T-helper 2 cell treated with Interferon-gamma antibody and Interleukin-4, amounts not matched to agents 5 μg/mL and 100 μg/mL, for 36 hours (primary cell): ENCODE measurements around the gene SRPK2.
"Not testable (repeated sequence)": the region's sequence is repeated elsewhere in the genome, so short reads cannot be mapped to it uniquely, and the experiment has no call there.

Source experiments
- DNase-seq: peaks from one replicate; pipeline ENCODE4 v3.0.0; 2021; ENCODE audit warnings: low spot score
- H3K27ac Mint-ChIP-seq: one replicate; pipeline ENCODE4 v1.8.0; 2021; ENCODE audit warnings: mild to moderate bottlenecking, mixed read lengths
- H3K27me3 Mint-ChIP-seq: one replicate; pipeline ENCODE4 v1.8.0; 2021; ENCODE audit warnings: low read depth, mixed read lengths
- H3K36me3 Mint-ChIP-seq: one replicate; pipeline ENCODE4 v1.8.0; 2021; ENCODE audit warnings: low read depth, mixed read lengths
- H3K4me1 Mint-ChIP-seq: one replicate; pipeline ENCODE4 v1.8.0; 2021; ENCODE audit warnings: low read depth, mixed read lengths
- H3K4me3 Mint-ChIP-seq: one replicate; pipeline ENCODE4 v1.8.0; 2022; ENCODE audit warnings: mild to moderate bottlenecking, moderate library complexity, mixed read lengths
- H3K9me3 Mint-ChIP-seq: one replicate; pipeline ENCODE4 v1.8.0; 2021; ENCODE audit warnings: mixed read lengths

SRPK2 gene

GRCh38 chr7:105295596-105296352, 92.9 kb downstream of the SRPK2 start:
- peak overlapping the region; percentile 69 for H3K27ac Mint-ChIP-seq
- peaks cover 5% of the 10 kb centered on the region for H3K9me3 Mint-ChIP-seq
- H3K4me1 Mint-ChIP-seq, result peaks cover 43% of the 10 kb centered on the region
- H3K36me3 Mint-ChIP-seq, result peaks cover 14% of the 10 kb centered on the region
- no peak overlapping the region for H3K4me3 Mint-ChIP-seq
- no peak for DNase-seq
- no peaks in the 10 kb centered on the region for H3K27me3 Mint-ChIP-seq

- H3K27ac Mint-ChIP-seq, H3K9me3 Mint-ChIP-seq, DNase-seq, H3K27me3 Mint-ChIP-seq, H3K4me3 Mint-ChIP-seq: not testable (repeated sequence)
- Mint-ChIP-seq H3K36me3 (peaks cover 15% of the 10 kb centered on the region), H3K4me1 (peaks cover 41% of the 10 kb centered on the region)
Observed at GRCh38 chr7:105294482-105294881, 94.2 kb downstream of the SRPK2 start.

- peaks cover 12% of the 10 kb centered on the region for H3K4me1 Mint-ChIP-seq
- peak overlapping the region; percentile 75 for H3K27ac Mint-ChIP-seq
- DNase-seq, result no peak
- no peaks in the 10 kb centered on the region for H3K9me3 Mint-ChIP-seq
- H3K27me3 Mint-ChIP-seq, result no peaks in the 10 kb centered on the region
- peak overlapping the region; percentile 30 for H3K4me3 Mint-ChIP-seq
- H3K36me3 Mint-ChIP-seq, result peaks cover 4% of the 10 kb centered on the region
Observed at GRCh38 chr7:105289704-105290103, 99.0 kb downstream of the SRPK2 start.

GRCh38 chr7:105286441-105286840, 102.3 kb downstream of the SRPK2 start:
- no peak overlapping the region for H3K27ac Mint-ChIP-seq
- no peaks in the 10 kb centered on the region for H3K9me3 Mint-ChIP-seq
- no peak overlapping the region for H3K4me3 Mint-ChIP-seq
- peaks cover 4% of the 10 kb centered on the region for H3K36me3 Mint-ChIP-seq
- peaks cover 10% of the 10 kb centered on the region for H3K4me1 Mint-ChIP-seq
- DNase-seq, result no peak
- H3K27me3 Mint-ChIP-seq, result no peaks in the 10 kb centered on the region

- Mint-ChIP-seq H3K27me3 (no peaks in the 10 kb centered on the region), H3K36me3 (peaks cover 4% of the 10 kb centered on the region)
Observed at GRCh38 chr7:105285118-105285874, 103.4 kb downstream of the SRPK2 start.

GRCh38 chr7:105284014-105284413, 104.7 kb downstream of the SRPK2 start:
- no peaks in the 10 kb centered on the region for H3K27me3 Mint-ChIP-seq
- H3K4me1 Mint-ChIP-seq, result peaks cover 7% of the 10 kb centered on the region
- H3K36me3 Mint-ChIP-seq, result no peaks in the 10 kb centered on the region
- no peak overlapping the region for H3K4me3 Mint-ChIP-seq
- H3K9me3 Mint-ChIP-seq, result no peaks in the 10 kb centered on the region
- H3K27ac Mint-ChIP-seq, result no peak overlapping the region
- DNase-seq, result no peak

More at GRCh38 chr7:105285118-105285874, 103.4 kb downstream of the SRPK2 start:
- Mint-ChIP-seq H3K4me3 (no peak overlapping the region), H3K4me1 (peaks cover 10% of the 10 kb centered on the region), H3K9me3 (no peaks in the 10 kb centered on the region), H3K27ac (no peak overlapping the region)
- no peak for DNase-seq

- no peaks in the 10 kb centered on the region for H3K27me3 Mint-ChIP-seq
Observed at GRCh38 chr7:105281966-105282365, 106.8 kb downstream of the SRPK2 start.

GRCh38 chr7:105279688-105280007, 109.1 kb downstream of the SRPK2 start:
- Mint-ChIP-seq H3K4me3 (no peak overlapping the region), H3K36me3 (peaks cover 1% of the 10 kb centered on the region), H3K4me1 (peaks cover 2% of the 10 kb centered on the region), H3K9me3 (no peaks in the 10 kb centered on the region), H3K27ac (peak overlapping the region; percentile 58), H3K27me3 (no peaks in the 10 kb centered on the region)
- no peak for DNase-seq

More at GRCh38 chr7:105281966-105282365, 106.8 kb downstream of the SRPK2 start:
- no peak for DNase-seq
- H3K36me3 Mint-ChIP-seq, result no peaks in the 10 kb centered on the region
- no peak overlapping the region for H3K27ac Mint-ChIP-seq
- H3K4me1 Mint-ChIP-seq, result peaks cover 4% of the 10 kb centered on the region
- H3K4me3 Mint-ChIP-seq, result no peak overlapping the region
- no peaks in the 10 kb centered on the region for H3K9me3 Mint-ChIP-seq

- Mint-ChIP-seq H3K36me3 (peaks cover 1% of the 10 kb centered on the region), H3K4me3 (no peak overlapping the region), H3K27ac (no peak overlapping the region), H3K27me3 (no peaks in the 10 kb centered on the region), H3K9me3 (no peaks in the 10 kb centered on the region), H3K4me1 (peaks cover 2% of the 10 kb centered on the region)
- DNase-seq, result no peak
Observed at GRCh38 chr7:105278973-105279687, 109.6 kb downstream of the SRPK2 start.

- DNase-seq, result no peak
- no peaks in the 10 kb centered on the region for H3K9me3 Mint-ChIP-seq
- H3K4me3 Mint-ChIP-seq, result no peak overlapping the region
- no peaks in the 10 kb centered on the region for H3K27me3 Mint-ChIP-seq
- peaks cover 2% of the 10 kb centered on the region for H3K4me1 Mint-ChIP-seq
- H3K36me3 Mint-ChIP-seq, result peaks cover 1% of the 10 kb centered on the region
- H3K27ac Mint-ChIP-seq, result no peak overlapping the region
Observed at GRCh38 chr7:105278565-105278964, 110.2 kb downstream of the SRPK2 start.

- peaks cover 2% of the 10 kb centered on the region for H3K4me1 Mint-ChIP-seq
- DNase-seq, result no peak
- H3K4me3 Mint-ChIP-seq, result no peak overlapping the region
- peaks cover 1% of the 10 kb centered on the region for H3K36me3 Mint-ChIP-seq
- no peaks in the 10 kb centered on the region for H3K9me3 Mint-ChIP-seq
- no peaks in the 10 kb centered on the region for H3K27me3 Mint-ChIP-seq
- no peak overlapping the region for H3K27ac Mint-ChIP-seq
Observed at GRCh38 chr7:105277341-105277740, 111.4 kb downstream of the SRPK2 start.

GRCh38 chr7:105270117-105270516, 118.6 kb downstream of the SRPK2 start:
- Mint-ChIP-seq H3K36me3 (peaks cover 3% of the 10 kb centered on the region), H3K27me3 (no peaks in the 10 kb centered on the region), H3K27ac (no peak overlapping the region), H3K4me1 (peaks cover 24% of the 10 kb centered on the region), H3K9me3 (no peaks in the 10 kb centered on the region), H3K4me3 (no peak overlapping the region)
- no peak for DNase-seq

- peaks cover 27% of the 10 kb centered on the region for H3K4me1 Mint-ChIP-seq
- no peak for DNase-seq
- H3K36me3 Mint-ChIP-seq, result peaks cover 3% of the 10 kb centered on the region
- H3K9me3 Mint-ChIP-seq, result no peaks in the 10 kb centered on the region
- H3K27ac Mint-ChIP-seq, result peak overlapping the region; percentile 64
- H3K27me3 Mint-ChIP-seq, result no peaks in the 10 kb centered on the region
- peak overlapping the region; percentile 80 for H3K4me3 Mint-ChIP-seq
Observed at GRCh38 chr7:105269397-105269796, 119.3 kb downstream of the SRPK2 start.
